ENCODE results near the gene CFAP100.

DNA sequence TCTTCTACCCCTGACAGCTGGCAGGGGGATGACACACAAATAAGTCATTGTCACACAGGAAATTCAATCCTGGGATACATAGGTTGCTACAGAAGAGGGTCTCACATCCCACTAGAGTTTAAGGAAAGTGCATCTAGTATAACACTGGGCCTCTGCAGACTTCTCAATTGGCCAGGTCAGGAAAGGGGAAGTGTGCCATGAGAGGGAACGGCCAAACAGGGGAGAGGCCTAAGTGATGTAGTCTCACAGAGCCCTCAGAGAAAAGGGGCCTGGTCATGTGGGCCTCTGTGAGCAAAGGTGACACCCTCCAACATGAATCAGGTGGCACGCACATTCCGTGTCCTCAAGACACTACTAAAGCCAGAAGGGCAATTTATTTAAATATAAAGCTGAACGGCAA is 69.8 kb downstream of the CFAP100 start:
- TF ChIP-seq CTCF (IDR thresholded peaks at IDR 0.05): no peak
- no peak for TF ChIP-seq POLR2A (IDR thresholded peaks at IDR 0.05; ENCODE audit: low read depth)
- no peak for TF ChIP-seq POLR2AphosphoS5 (IDR thresholded peaks at IDR 0.05)
- no peak for TF ChIP-seq EP300 (IDR thresholded peaks at IDR 0.05)
